HG03280 (cell line): ENCODE data around the gene ZFC3H1.
A peak's percentile ranks its signal among the peaks of the same experiment; 100 is the strongest.

ENCODE experiments used
- ATAC-seq: cut with Tn5 transposase; IDR thresholded peaks from one replicate; pipeline ENCODE4 v1.9.1; 2021; ENCODE audit warnings: mild to moderate bottlenecking, moderate library complexity; ENCODE audit not compliant: unreplicated experiment

The ZFC3H1 gene

GRCh38 chr12:71685312-71685906 is 21.8 kb upstream of the ZFC3H1 start:
- ATAC-seq, result no peak

GRCh38 chr12:71684081-71684480 is 20.4 kb upstream of the ZFC3H1 start:
- no peak for ATAC-seq

GRCh38 chr12:71683633-71684032 is 20.0 kb upstream of the ZFC3H1 start:
- no peak for ATAC-seq

GRCh38 chr12:71682466-71682865 is 18.8 kb upstream of the ZFC3H1 start:
- ATAC-seq, result no peak

- no peak for ATAC-seq
These were observed 8.2 kb upstream of the ZFC3H1 start for GRCh38 chr12:71671816-71672215.

- no peak for ATAC-seq
These were observed 7.7 kb upstream of the ZFC3H1 start for GRCh38 chr12:71671311-71671710.

GRCh38 chr12:71666259-71666658 is 2.6 kb upstream of the ZFC3H1 start:
- ATAC-seq, result no peak

GRCh38 chr12:71665090-71665463 is 1.4 kb upstream of the ZFC3H1 start:
- no peak for ATAC-seq

GRCh38 chr12:71664411-71665089 is 902 bp upstream of the ZFC3H1 start:
- no peak for ATAC-seq

GRCh38 chr12:71662849-71663560 is 643 bp downstream of the ZFC3H1 start:
- peak; percentile 30 for ATAC-seq

GRCh38 chr12:71661977-71662530 is 1.6 kb downstream of the ZFC3H1 start:
- no peak for ATAC-seq

GRCh38 chr12:71656740-71657139 is 6.9 kb downstream of the ZFC3H1 start:
- no peak for ATAC-seq

GRCh38 chr12:71655907-71656306 is 7.7 kb downstream of the ZFC3H1 start:
- no peak for ATAC-seq

- ATAC-seq, result no peak
These were observed 8.2 kb downstream of the ZFC3H1 start for GRCh38 chr12:71655495-71655894.

- no peak for ATAC-seq
These were observed 9.4 kb downstream of the ZFC3H1 start for GRCh38 chr12:71654200-71654599.

- ATAC-seq, result no peak
These were observed 10.5 kb downstream of the ZFC3H1 start for GRCh38 chr12:71653137-71653536.

- ATAC-seq, result no peak
These were observed 11.0 kb downstream of the ZFC3H1 start for GRCh38 chr12:71652656-71653055.

GRCh38 chr12:71649401-71649800 is 14.2 kb downstream of the ZFC3H1 start:
- ATAC-seq, result no peak

- ATAC-seq, result no peak
These were observed 15.1 kb downstream of the ZFC3H1 start for GRCh38 chr12:71648537-71648936.

- ATAC-seq, result no peak
These were observed 17.1 kb downstream of the ZFC3H1 start for GRCh38 chr12:71646512-71646911.

GRCh38 chr12:71645268-71645667 is 18.4 kb downstream of the ZFC3H1 start:
- no peak for ATAC-seq

- ATAC-seq, result peak; percentile 67
These were observed 21.4 kb downstream of the ZFC3H1 start for GRCh38 chr12:71642264-71642663.
